ENCODE results near the gene IFIT5. TPM values are rescaled to one million over a fixed set of nuclear protein-coding genes. Genes with fewer than 3 reads are reported as not detected.
"Not testable (repeated sequence)": the region's sequence is repeated elsewhere in the genome, so short reads cannot be mapped to it uniquely, and the experiment has no call there.

Gene IFIT5
- total and polyA plus RNA-seq, 2 experiments from 2014 or later = 20.7 to 25.9 TPM

GRCh38 chr10:89431977-89432376 is 17.6 kb downstream of the IFIT5 start:
- DNase-seq = peak; percentile 38
- H3K4me2 ChIP-seq (ENCODE audit: unreplicated experiment) = no peak overlapping the region
- H3K9me2 ChIP-seq (ENCODE audit: insufficient read depth) = no peaks in the 10 kb centered on the region
- H3K9ac ChIP-seq = no peak overlapping the region
- H3K4me1 ChIP-seq (ENCODE audit: insufficient read depth) = peaks cover 26% of the 10 kb centered on the region
- no peak overlapping the region for H3K4me3 ChIP-seq
- no peaks in the 10 kb centered on the region for H3K9me3 ChIP-seq (ENCODE audit: low read depth)
- in situ Hi-C loops (cut with MboI) = loop anchor here (5.0 kb wide), 1 partner anchor 120 kb away; no protein-coding TSS in a partner anchor
- no peak for TF ChIP-seq EZH2 (IDR thresholded peaks at IDR 0.05; ENCODE audit: insufficient read depth, poor library complexity, severe bottlenecking)
- no peak for TF ChIP-seq EZH2phosphoT487 (IDR thresholded peaks at IDR 0.05; ENCODE audit: insufficient read depth, low read depth)
- peaks cover 7% of the 10 kb centered on the region; the same call in 1 of the 2 replicates for H3F3A ChIP-seq (ENCODE audit: insufficient read depth)
- no peak overlapping the region for H3K27ac ChIP-seq
- WGBS, 2 experiments (ENCODE audit: low coverage in 1 of 2, low lambda C conversion rate in 2 of 2, missing lambda C conversion rate in 2 of 2) = 77 to 79% methylated on average over 3 of the region's 3 CpGs
- no peak overlapping the region for H2AFZ ChIP-seq
- H4K20me1 ChIP-seq (ENCODE audit: insufficient read depth) = no peaks in the 10 kb centered on the region
- no peaks in the 10 kb centered on the region for H3K36me3 ChIP-seq (ENCODE audit: low read depth)
- no peaks in the 10 kb centered on the region for H3K79me2 ChIP-seq (ENCODE audit: insufficient read depth)
- no peaks in the 10 kb centered on the region for H3K27me3 ChIP-seq (replicated peaks; ENCODE audit: insufficient read depth)

- Histone ChIP-seq H3K9ac (no peak overlapping the region), H3K9me3 (ENCODE audit: low read depth) (no peaks in the 10 kb centered on the region), H3K36me3 (ENCODE audit: low read depth) (no peaks in the 10 kb centered on the region), H4K20me1 (ENCODE audit: insufficient read depth) (no peaks in the 10 kb centered on the region), H3K79me2 (ENCODE audit: insufficient read depth) (no peaks in the 10 kb centered on the region), H3K27me3 (replicated peaks; ENCODE audit: insufficient read depth) (no peaks in the 10 kb centered on the region), H3K4me1 (ENCODE audit: insufficient read depth) (no peaks in the 10 kb centered on the region), H3K4me2 (ENCODE audit: unreplicated experiment) (no peak overlapping the region), H3F3A (ENCODE audit: insufficient read depth) (no peaks in the 10 kb centered on the region), H3K27ac (no peak overlapping the region), H3K4me3 (no peak overlapping the region), H2AFZ (no peak overlapping the region), H3K9me2 (ENCODE audit: insufficient read depth) (no peaks in the 10 kb centered on the region)
- in situ Hi-C loops (cut with MboI) = no loop called here
- WGBS, 2 experiments (ENCODE audit: low coverage in 1 of 2, low lambda C conversion rate in 2 of 2, missing lambda C conversion rate in 2 of 2) = 86 to 87% methylated on average over 4 of the region's 4 CpGs
- TF ChIP-seq EZH2phosphoT487 (IDR thresholded peaks at IDR 0.05; ENCODE audit: insufficient read depth, low read depth) = no peak
- no peak for TF ChIP-seq EZH2 (IDR thresholded peaks at IDR 0.05; ENCODE audit: insufficient read depth, poor library complexity, severe bottlenecking)
- no peak for DNase-seq
Observed at GRCh38 chr10:89438525-89438924, 24.2 kb downstream of the IFIT5 start.

- Histone ChIP-seq H4K20me1 (ENCODE audit: insufficient read depth) (no peaks in the 10 kb centered on the region), H3K4me3 (no peak overlapping the region), H3K27ac (no peak overlapping the region), H3K9me2 (ENCODE audit: insufficient read depth) (no peaks in the 10 kb centered on the region), H3K4me2 (ENCODE audit: unreplicated experiment) (no peak overlapping the region), H3K4me1 (ENCODE audit: insufficient read depth) (no peaks in the 10 kb centered on the region), H2AFZ (no peak overlapping the region), H3K27me3 (replicated peaks; ENCODE audit: insufficient read depth) (no peaks in the 10 kb centered on the region), H3F3A (ENCODE audit: insufficient read depth) (no peaks in the 10 kb centered on the region), H3K36me3 (ENCODE audit: low read depth) (no peaks in the 10 kb centered on the region), H3K79me2 (ENCODE audit: insufficient read depth) (no peaks in the 10 kb centered on the region), H3K9me3 (ENCODE audit: low read depth) (no peaks in the 10 kb centered on the region), H3K9ac (no peak overlapping the region)
- DNase-seq = no peak
- TF ChIP-seq EZH2 (IDR thresholded peaks at IDR 0.05; ENCODE audit: insufficient read depth, poor library complexity, severe bottlenecking) (no peak), EZH2phosphoT487 (IDR thresholded peaks at IDR 0.05; ENCODE audit: insufficient read depth, low read depth) (no peak)
- in situ Hi-C loops (cut with MboI) = no loop called here
- WGBS, 2 experiments (ENCODE audit: low coverage in 1 of 2, low lambda C conversion rate in 2 of 2, missing lambda C conversion rate in 2 of 2) = 62 to 74% methylated on average over 4 of the region's 4 CpGs
Observed at GRCh38 chr10:89440226-89441009, 26.1 kb downstream of the IFIT5 start.

- no peaks in the 10 kb centered on the region for H3K9me2 ChIP-seq (ENCODE audit: insufficient read depth)
- WGBS, 2 experiments (ENCODE audit: low coverage in 1 of 2, low lambda C conversion rate in 2 of 2, missing lambda C conversion rate in 2 of 2) = 55 to 68% methylated on average over 1 of the region's 1 CpG
- H2AFZ ChIP-seq = no peak overlapping the region
- no peak for TF ChIP-seq EZH2 (IDR thresholded peaks at IDR 0.05; ENCODE audit: insufficient read depth, poor library complexity, severe bottlenecking)
- TF ChIP-seq EZH2phosphoT487 (IDR thresholded peaks at IDR 0.05; ENCODE audit: insufficient read depth, low read depth) = no peak
- no peaks in the 10 kb centered on the region for H4K20me1 ChIP-seq (ENCODE audit: insufficient read depth)
- no peaks in the 10 kb centered on the region for H3K4me1 ChIP-seq (ENCODE audit: insufficient read depth)
- no peak overlapping the region for H3K4me3 ChIP-seq
- H3K36me3 ChIP-seq (ENCODE audit: low read depth) = no peaks in the 10 kb centered on the region
- no peaks in the 10 kb centered on the region for H3K27me3 ChIP-seq (replicated peaks; ENCODE audit: insufficient read depth)
- H3K9me3 ChIP-seq (ENCODE audit: low read depth) = no peaks in the 10 kb centered on the region
- no peaks in the 10 kb centered on the region for H3K79me2 ChIP-seq (ENCODE audit: insufficient read depth)
- in situ Hi-C loops (cut with MboI) = no loop called here
- no peak overlapping the region for H3K27ac ChIP-seq
- H3K4me2 ChIP-seq (ENCODE audit: unreplicated experiment) = no peak overlapping the region
- H3F3A ChIP-seq (ENCODE audit: insufficient read depth) = no peaks in the 10 kb centered on the region
- H3K9ac ChIP-seq = no peak overlapping the region
- no peak for DNase-seq
Observed at GRCh38 chr10:89442289-89442688, 27.9 kb downstream of the IFIT5 start.

GRCh38 chr10:89444819-89445218 is 30.5 kb downstream of the IFIT5 start:
- H3K9me3 ChIP-seq (ENCODE audit: low read depth); H3F3A ChIP-seq (ENCODE audit: insufficient read depth); H2AFZ ChIP-seq; H3K4me1 ChIP-seq (ENCODE audit: insufficient read depth); H3K79me2 ChIP-seq (ENCODE audit: insufficient read depth); H3K9ac ChIP-seq; H3K27ac ChIP-seq; in situ Hi-C loops (cut with MboI); H4K20me1 ChIP-seq (ENCODE audit: insufficient read depth); DNase-seq; H3K4me3 ChIP-seq; H3K4me2 ChIP-seq (ENCODE audit: unreplicated experiment); H3K36me3 ChIP-seq (ENCODE audit: low read depth); H3K9me2 ChIP-seq (ENCODE audit: insufficient read depth); H3K27me3 ChIP-seq (replicated peaks; ENCODE audit: insufficient read depth): not testable (repeated sequence)
- WGBS, 2 experiments (ENCODE audit: low coverage in 1 of 2, low lambda C conversion rate in 2 of 2, missing lambda C conversion rate in 2 of 2) = 85 to 87% methylated on average over 7 of the region's 7 CpGs

Measured in GM23248 (cell line).